A673 (cell line): Measurements from ENCODE around the gene GMPPB. TPM values are rescaled to one million over a fixed set of nuclear protein-coding genes. Genes with fewer than 3 reads are reported as not detected.

Experiments
- BruUV-seq: library from RNA; stranded (reverse); fragments of 400-500 nt; replicated peaks from 2 replicates; lab custom pipeline; 2021; lab: Mats Ljungman, UMichigan
- CTCF ChIA-PET: fragments of 300-600 bp; sonication (Branson Sonifier 250); formaldehyde crosslinking; loops from one replicate; lab custom pipeline; 2022; ENCODE audit warnings: antibody characterized with exemption; lab: Charles Lee
- POLR2A ChIA-PET: fragments of 300-600 bp; sonication (Branson Sonifier 250); formaldehyde crosslinking; loops from one replicate; lab custom pipeline; 2022; ENCODE audit warnings: antibody characterized with exemption; ENCODE audit not compliant: low non-redundant PET; lab: Charles Lee
- DNase-seq: peaks from one replicate; pipeline ENCODE4 v3.0.0-alpha.2; 2015; ENCODE audit warnings: low spot score
- H3K27ac ChIP-seq: fragments of 200-600 bp; sonication (generic); 2 replicates; pipeline ENCODE4 v1.5.1; 2016; ENCODE audit warnings: mixed run types, low read depth, mild to moderate bottlenecking, mixed read lengths, antibody characterized with exemption, low read length; ENCODE audit not compliant: poor library complexity, severe bottlenecking
- H3K27me3 ChIP-seq: fragments of 200-600 bp; sonication (generic); replicated peaks from 2 replicates; pipeline ENCODE4 v1.6.1; 2017; ENCODE audit warnings: mixed run types, low read depth, mild to moderate bottlenecking, mixed read lengths, antibody characterized with exemption, low read length; ENCODE audit not compliant: insufficient read depth, poor library complexity
- H3K36me3 ChIP-seq: fragments of 200-600 bp; sonication (generic); 2 replicates; pipeline ENCODE4 v1.6.1; 2016; ENCODE audit warnings: mixed run types, mild to moderate bottlenecking, mixed read lengths, antibody characterized with exemption, low read length; ENCODE audit not compliant: insufficient read depth, poor library complexity, severe bottlenecking
- H3K4me1 ChIP-seq: fragments of 200-600 bp; sonication (generic); 2 replicates; pipeline ENCODE4 v1.6.1; 2017; ENCODE audit warnings: mixed run types, mild to moderate bottlenecking, mixed read lengths, antibody characterized with exemption, low read length; ENCODE audit not compliant: insufficient read depth, poor library complexity, severe bottlenecking
- H3K4me3 ChIP-seq: fragments of 200-600 bp; sonication (generic); 2 replicates; pipeline ENCODE4 v1.5.1; 2016; ENCODE audit warnings: low read depth, mixed run types, mild to moderate bottlenecking, mixed read lengths, low read length; ENCODE audit not compliant: poor library complexity, severe bottlenecking
- H3K9me3 ChIP-seq: fragments of 200-600 bp; sonication (generic); 2 replicates; pipeline ENCODE4 v1.6.1; 2016; ENCODE audit warnings: mixed run types, low read depth, mild to moderate bottlenecking, mixed read lengths, antibody characterized with exemption, low read length; ENCODE audit not compliant: poor library complexity, severe bottlenecking
- CTCF ChIP-seq: fragments of 300-800, 200-600 bp; sonication (generic); conservative IDR thresholded peaks from 2 replicates; pipeline ENCODE4 v1.5.1; 2017; ENCODE audit warnings: low read depth, mild to moderate bottlenecking, antibody characterized with exemption, low read length, moderate library complexity, mixed read lengths
- EZH2 ChIP-seq: fragments of 200-600 bp; sonication (generic); IDR thresholded peaks from 2 replicates; pipeline ENCODE4 v1.6.1; 2017; ENCODE audit warnings: borderline replicate concordance, low read depth, mild to moderate bottlenecking, mixed read lengths, antibody characterized with exemption, low read length; ENCODE audit not compliant: poor library complexity, severe bottlenecking
- intact Hi-C: fragments of 100-400 bp; cut with micrococcal nuclease; formaldehyde crosslinking; loops from one replicate; pipeline ENCODE4 v1.10.0; 2022; ENCODE audit not compliant: unreplicated experiment
- total RNA-seq: library from RNA; stranded (reverse); gene quantifications from 2 replicates; pipeline ENCODE4 v1.2.3, GENCODE V29; 2021

The GMPPB gene
- total RNA-seq, 1 experiment from 2014 or later, result 15.2 TPM

DNA sequence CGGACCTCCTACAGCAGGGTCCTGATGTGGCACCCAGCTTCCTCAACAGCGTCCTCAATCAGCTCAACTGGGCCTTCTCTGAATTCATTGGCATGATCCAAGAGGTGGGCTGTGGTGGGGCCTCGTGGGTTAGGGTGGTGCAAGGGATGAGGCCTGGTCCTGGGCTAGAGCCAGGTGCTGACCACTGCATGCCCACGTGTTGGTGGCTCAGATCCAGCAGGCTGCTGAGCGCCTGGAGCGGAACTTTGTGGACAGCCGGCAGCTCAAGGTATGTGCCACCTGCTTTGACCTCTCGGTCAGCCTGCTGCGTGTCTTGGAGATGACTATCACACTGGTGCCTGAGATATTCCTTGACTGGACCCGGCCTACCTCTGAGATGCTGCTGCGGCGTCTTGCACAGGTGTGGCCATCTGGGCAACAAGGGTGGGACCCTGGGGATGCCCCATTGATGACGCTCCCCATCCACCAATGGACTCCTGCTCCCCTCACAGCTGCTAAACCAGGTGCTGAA, 8.1 kb downstream of the GMPPB start:
- Histone ChIP-seq H3K9me3 (no peaks in the 10 kb centered on the region), H3K4me1 (no peaks in the 10 kb centered on the region), H3K27ac (no peak overlapping the region), H3K27me3 (no peaks in the 10 kb centered on the region), H3K4me3 (no peak overlapping the region), H3K36me3 (peaks cover 1% of the 10 kb centered on the region)
- DNase-seq, result no peak
- intact Hi-C loops, result loop anchor here (5.0 kb wide), 1 partner anchor 192 kb away; no protein-coding TSS in a partner anchor
- no TSS peak for BruUV-seq
- ChIA-PET CTCF (no interaction called here), POLR2A (no interaction called here)
- no peak for TF ChIP-seq EZH2
- TF ChIP-seq CTCF, result no peak

GRCh38 chr3:49714728-49715550, 8.8 kb downstream of the GMPPB start:
- H3K9me3 ChIP-seq, result no peaks in the 10 kb centered on the region
- H3K4me3 ChIP-seq, result no peak overlapping the region
- H3K27me3 ChIP-seq, result no peaks in the 10 kb centered on the region
- H3K4me1 ChIP-seq, result no peaks in the 10 kb centered on the region
- DNase-seq, result no peak
- CTCF ChIA-PET, result no interaction called here
- intact Hi-C loops, result loop anchor here (5.0 kb wide), 1 partner anchor 192 kb away; no protein-coding TSS in a partner anchor
- TF ChIP-seq CTCF (no peak), EZH2 (no peak)
- H3K36me3 ChIP-seq, result no peaks in the 10 kb centered on the region
- no TSS peak for BruUV-seq
- H3K27ac ChIP-seq, result no peak overlapping the region
- POLR2A ChIA-PET, result no interaction called here

DNA sequence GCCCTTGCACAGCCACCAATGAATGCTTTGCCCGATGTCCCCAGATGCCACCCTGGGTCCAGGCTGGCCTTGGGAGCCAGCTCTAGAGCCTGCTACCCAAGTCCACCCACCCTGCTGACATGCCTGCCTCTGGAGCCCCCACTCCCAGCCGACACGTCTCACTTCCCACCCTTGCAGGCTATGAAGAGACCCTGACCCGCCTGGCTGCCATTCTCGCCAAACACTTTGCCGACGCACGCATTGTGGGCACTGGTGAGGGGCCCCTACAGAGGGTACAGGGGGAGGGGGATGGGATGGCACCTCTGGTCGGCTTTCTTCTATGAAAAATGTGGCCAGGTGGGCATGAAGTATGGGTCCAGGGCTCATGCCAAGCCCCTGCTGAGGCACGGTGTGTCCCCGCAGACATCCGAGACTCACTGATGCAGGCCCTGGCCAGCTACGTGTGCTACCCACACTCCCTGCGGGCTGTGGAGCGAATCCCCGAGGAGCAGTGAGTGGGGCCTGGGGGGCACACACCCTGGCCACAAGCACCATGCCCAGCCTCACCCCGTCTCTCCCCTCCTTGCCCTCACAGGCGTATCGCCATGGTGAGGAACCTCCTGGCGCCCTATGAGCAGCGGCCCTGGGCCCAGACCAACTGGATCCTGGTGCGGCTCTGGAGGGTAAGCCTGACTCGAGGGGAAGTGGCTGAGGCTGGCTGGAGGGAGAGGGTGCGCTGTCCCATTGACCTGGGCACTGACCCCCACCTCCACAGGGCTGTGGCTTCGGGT, 10.2 kb downstream of the GMPPB start:
- ChIA-PET CTCF (no interaction called here), POLR2A (no interaction called here)
- no TSS peak for BruUV-seq
- Histone ChIP-seq H3K4me3 (no peak overlapping the region), H3K27ac (no peak overlapping the region), H3K9me3 (no peaks in the 10 kb centered on the region), H3K36me3 (no peaks in the 10 kb centered on the region), H3K4me1 (no peaks in the 10 kb centered on the region), H3K27me3 (no peaks in the 10 kb centered on the region)
- TF ChIP-seq CTCF, result no peak
- TF ChIP-seq EZH2, result no peak
- intact Hi-C loops, result no loop called here
- no peak for DNase-seq
